B cell (primary cell): ENCODE data around the gene ACSS1. TPM values are rescaled to one million over a fixed set of nuclear protein-coding genes. Genes with fewer than 3 reads are reported as not detected.
"Not testable (repeated sequence)": the region's sequence is repeated elsewhere in the genome, so short reads cannot be mapped to it uniquely, and the experiment has no call there.

Experiments used
- ATAC-seq: fragments of 200-7000 bp; cut with Tn5 transposase; one replicate; pipeline ENCODE4 v1.10.0; 2021; ENCODE audit warnings: low read depth, mild to moderate bottlenecking, moderate number of reproducible peaks, moderate library complexity
- CTCF ChIA-PET: fragments of 350-600 bp; sonication (Branson Sonifier 250); formaldehyde crosslinking; loops from one replicate; lab custom pipeline; 2021; ENCODE audit warnings: antibody characterized with exemption, inconsistent platforms; lab: Charles Lee
- POLR2A ChIA-PET: fragments of 350-600 bp; sonication (Branson Sonifier 250); formaldehyde crosslinking; loops from one replicate; lab custom pipeline; 2021; ENCODE audit warnings: antibody characterized with exemption; lab: Charles Lee
- DNase-seq: peaks from one replicate; pipeline ENCODE4 v3.0.0; 2013
- H2AFZ ChIP-seq: 2 replicates; pipeline ENCODE4 v1.6.1; 2012; ENCODE audit warnings: mild to moderate bottlenecking, low read depth, low read length; ENCODE audit not compliant: insufficient read depth, poor library complexity, severe bottlenecking
- H3K27ac ChIP-seq, 2 donors: 1 replicate in 1 of 2; 2 replicates in 1 of 2; pipeline ENCODE4 v1.5.1; 2012 to 2013; ENCODE audit warnings: low read length in 2 of 2, mild to moderate bottlenecking in 2 of 2, moderate library complexity in 1 of 2
- H3K27me3 ChIP-seq, 4 experiments: fragments of 200-600 bp in 1 of 4; sonication (generic) in 1 of 4; replicated peaks in 1 of 4; 1 replicate in 2 of 4; 2 replicates in 2 of 4; pipeline versions ENCODE4 v1.6.1 to v1.7.0; 2013 to 2016; ENCODE audit warnings: low read length in 3 of 4, mild to moderate bottlenecking in 2 of 4, mixed read lengths in 1 of 4, moderate library complexity in 1 of 4; ENCODE audit not compliant: insufficient read depth in 4 of 4, control insufficient read depth in 3 of 4; ENCODE audit errors: control extremely low read depth in 1 of 4
- H3K36me3 ChIP-seq, 2 experiments: replicated peaks in 1 of 2; 1 replicate in 1 of 2; 2 replicates in 1 of 2; pipeline versions ENCODE4 v1.6.1 to v1.7.1; 2013; ENCODE audit warnings: low read length in 1 of 2; ENCODE audit not compliant: insufficient read depth in 2 of 2, control insufficient read depth in 1 of 2; ENCODE audit errors: control extremely low read depth in 1 of 2, extremely low read depth in 1 of 2
- H3K4me1 ChIP-seq, 2 donors: fragments of 200-600 bp in 1 of 2; sonication (generic) in 1 of 2; 1 replicate in 1 of 2; 2 replicates in 1 of 2; pipeline versions ENCODE4 v1.5.1 to v1.6.1; 2013 to 2017; ENCODE audit warnings: low read length in 2 of 2; ENCODE audit not compliant: control insufficient read depth in 2 of 2, insufficient read depth in 2 of 2
- H3K4me2 ChIP-seq: replicated peaks from 2 replicates; pipeline ENCODE3; 2012; ENCODE audit warnings: mild to moderate bottlenecking, low read depth, low read length; ENCODE audit not compliant: poor library complexity, severe bottlenecking
- H3K4me3 ChIP-seq, 5 experiments: fragments of 200-600 bp in 1 of 5; sonication (generic) in 1 of 5; 1 replicate in 3 of 5; 2 replicates in 2 of 5; pipeline versions ENCODE4 v1.5.1 to v1.7.0; 2011 to 2016; ENCODE audit warnings: low read length in 4 of 5, mild to moderate bottlenecking in 4 of 5, low read depth in 2 of 5, control low read depth in 1 of 5, moderate library complexity in 1 of 5; ENCODE audit not compliant: insufficient read depth in 1 of 5; ENCODE audit errors: control extremely low read depth in 1 of 5, extremely low read depth in 1 of 5
- H3K79me2 ChIP-seq: fragments of 200-600 bp; sonication (generic); one replicate; pipeline ENCODE4 v1.6.0; 2016; ENCODE audit warnings: low read length; ENCODE audit not compliant: control insufficient read depth, insufficient read depth
- H3K9ac ChIP-seq: fragments of 200-600 bp; sonication (generic); 2 replicates; pipeline ENCODE4 v1.6.1; 2017; ENCODE audit warnings: mild to moderate bottlenecking, low read length, moderate library complexity
- H3K9me3 ChIP-seq, 3 donors: one replicate each; pipeline versions ENCODE4 v1.6.1 to v1.7.1; 2013; ENCODE audit warnings: low read length in 2 of 3; ENCODE audit not compliant: control insufficient read depth in 2 of 3, insufficient read depth in 1 of 3; ENCODE audit errors: control extremely low read depth in 1 of 3
- H4K20me1 ChIP-seq: 2 replicates; pipeline ENCODE4 v1.6.0; 2012; ENCODE audit warnings: mild to moderate bottlenecking, low read length; ENCODE audit not compliant: insufficient read depth, control insufficient read depth, poor library complexity, severe bottlenecking
- H3K27ac Mint-ChIP-seq: one replicate; pipeline ENCODE4 v1.8.0; 2021; ENCODE audit warnings: mixed read lengths
- H3K27me3 Mint-ChIP-seq: one replicate; pipeline ENCODE4 v1.8.0; 2021; ENCODE audit warnings: mixed read lengths
- H3K4me1 Mint-ChIP-seq: one replicate; pipeline ENCODE4 v1.8.0; 2021; ENCODE audit warnings: mixed read lengths
- H3K4me3 Mint-ChIP-seq: one replicate; pipeline ENCODE4 v1.8.0; 2021; ENCODE audit warnings: mixed read lengths
- H3K9me3 Mint-ChIP-seq: one replicate; pipeline ENCODE4 v1.8.0; 2022; ENCODE audit warnings: mixed read lengths; ENCODE audit not compliant: insufficient read depth
- EZH2 ChIP-seq: IDR thresholded peaks from 2 replicates; pipeline ENCODE4 v1.6.1; 2012; ENCODE audit warnings: borderline replicate concordance, low read depth, mild to moderate bottlenecking, moderate library complexity, low read length; ENCODE audit not compliant: insufficient read depth, poor library complexity, severe bottlenecking
- WGBS: methylation state at CpG from one replicate; pipeline ENCODE4 v1.1.5; 2013; ENCODE audit warnings: missing lambda C conversion rate; ENCODE audit not compliant: insufficient coverage; 5-methylcytosine and 5-hydroxymethylcytosine counted together
- intact Hi-C: fragments of 100-400 bp; cut with micrococcal nuclease; formaldehyde crosslinking; loops from one replicate; pipeline ENCODE4 v1.10.0; 2022
- polyA plus RNA-seq: library from polyadenylated mRNA; depleted of rRNA; stranded (reverse); fragments of >200 nt; gene quantifications from 2 replicates; pipeline ENCODE4 v1.2.3, GENCODE V29; 2012
- total RNA-seq, 2 donors: library from RNA; stranded (reverse); fragments of 120-200 nt in 1 of 2; gene quantifications; 1 replicate in 1 of 2; 2 replicates in 1 of 2; pipeline versions ENCODE4 v1.2.3 to v1.2.4, GENCODE V29; 2013 to 2022
- TF ChIP-seq, protein P1 (sequence below): fragments of 200-600 bp; IDR thresholded peaks from one replicate; pipeline ENCODE4 v1.8.0; 2022; ENCODE audit warnings: antibody characterized with exemption, mild to moderate bottlenecking

Gene ACSS1
- total and polyA plus RNA-seq, 2 donors (not counting 1 experiment from before 2014, with no cell fraction given): 82.7 to 95.5 TPM

DNA sequence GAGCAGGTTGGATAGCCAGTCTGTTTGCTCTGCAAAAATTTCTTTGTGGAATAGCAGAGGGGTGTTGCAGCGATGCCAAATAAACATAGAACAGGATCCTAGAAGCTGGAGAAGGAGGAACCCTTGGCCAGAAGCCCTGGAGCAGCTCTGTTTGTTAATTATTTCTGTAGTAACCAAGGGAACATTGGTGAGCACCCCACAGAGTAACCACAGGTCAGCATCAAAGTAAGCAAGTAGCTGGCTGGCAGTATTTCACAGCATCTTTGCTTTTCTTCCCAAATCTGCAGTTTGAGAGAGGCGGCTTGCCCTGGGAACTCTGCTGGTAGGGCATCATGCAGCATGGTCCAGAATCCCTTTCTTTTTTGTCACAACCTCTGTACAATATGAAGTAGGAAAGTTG, 52.7 kb downstream of the ACSS1 start:
- Histone ChIP-seq H3K79me2 (no peaks in the 10 kb centered on the region), H4K20me1 (peaks cover 21% of the 10 kb centered on the region), H3K27ac (no peak overlapping the region), H3K36me3 (peaks cover 10 to 60% of the 10 kb centered on the region in 2 experiments), H3K9ac (no peak overlapping the region), H3K4me3 (no peak overlapping the region), H3K4me1 (no peaks in the 10 kb centered on the region), H3K9me3 (no peaks in the 10 kb centered on the region), H3K27me3 (no peaks in the 10 kb centered on the region), H2AFZ (no peak overlapping the region), H3K4me2 (no peak overlapping the region)
- H3K27ac Mint-ChIP-seq: no peak overlapping the region
- H3K27me3 Mint-ChIP-seq: no peaks in the 10 kb centered on the region
- DNase-seq (no peak), ATAC-seq (no peak)
- WGBS: no CpG with 5 or more reads among the region's 2 CpGs
- H3K4me1 Mint-ChIP-seq: no peaks in the 10 kb centered on the region
- intact Hi-C loops: no loop called here
- no peak overlapping the region for H3K4me3 Mint-ChIP-seq
- H3K9me3 Mint-ChIP-seq: no peaks in the 10 kb centered on the region
- no peak for TF ChIP-seq EZH2
- TF ChIP-seq, protein P1, sequence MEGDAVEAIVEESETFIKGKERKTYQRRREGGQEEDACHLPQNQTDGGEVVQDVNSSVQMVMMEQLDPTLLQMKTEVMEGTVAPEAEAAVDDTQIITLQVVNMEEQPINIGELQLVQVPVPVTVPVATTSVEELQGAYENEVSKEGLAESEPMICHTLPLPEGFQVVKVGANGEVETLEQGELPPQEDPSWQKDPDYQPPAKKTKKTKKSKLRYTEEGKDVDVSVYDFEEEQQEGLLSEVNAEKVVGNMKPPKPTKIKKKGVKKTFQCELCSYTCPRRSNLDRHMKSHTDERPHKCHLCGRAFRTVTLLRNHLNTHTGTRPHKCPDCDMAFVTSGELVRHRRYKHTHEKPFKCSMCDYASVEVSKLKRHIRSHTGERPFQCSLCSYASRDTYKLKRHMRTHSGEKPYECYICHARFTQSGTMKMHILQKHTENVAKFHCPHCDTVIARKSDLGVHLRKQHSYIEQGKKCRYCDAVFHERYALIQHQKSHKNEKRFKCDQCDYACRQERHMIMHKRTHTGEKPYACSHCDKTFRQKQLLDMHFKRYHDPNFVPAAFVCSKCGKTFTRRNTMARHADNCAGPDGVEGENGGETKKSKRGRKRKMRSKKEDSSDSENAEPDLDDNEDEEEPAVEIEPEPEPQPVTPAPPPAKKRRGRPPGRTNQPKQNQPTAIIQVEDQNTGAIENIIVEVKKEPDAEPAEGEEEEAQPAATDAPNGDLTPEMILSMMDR: no peak
- ChIA-PET CTCF (interaction anchor here (1.3 to 1.4 kb wide), 2 partner anchors 11 to 28 kb away, joined by 4 read pairs; no protein-coding TSS in a partner anchor), POLR2A (no interaction called here)

- no peaks in the 10 kb centered on the region for H3K9me3 Mint-ChIP-seq
- Histone ChIP-seq H3K4me2 (no peak overlapping the region), H3K9ac (no peak overlapping the region), H3K27ac (no peak overlapping the region), H3K36me3 (peaks cover 10 to 38% of the 10 kb centered on the region in 2 experiments), H3K4me3 (no peak overlapping the region), H3K4me1 (no peaks in the 10 kb centered on the region), H3K9me3 (no peaks in the 10 kb centered on the region), H2AFZ (no peak overlapping the region), H4K20me1 (peaks cover 10% of the 10 kb centered on the region), H3K27me3 (no peaks in the 10 kb centered on the region), H3K79me2 (no peaks in the 10 kb centered on the region)
- no CpG with 5 or more reads among the region's 1 CpG for WGBS
- TF ChIP-seq EZH2: no peak
- TF ChIP-seq, protein P1: no peak
- no peak overlapping the region for H3K27ac Mint-ChIP-seq
- ATAC-seq (no peak), DNase-seq (no peak)
- intact Hi-C loops: no loop called here
- no peaks in the 10 kb centered on the region for H3K4me1 Mint-ChIP-seq
- ChIA-PET CTCF (interaction anchor here (1.6 kb wide), 1 partner anchor 63 kb away, joined by 6 read pairs; no protein-coding TSS in a partner anchor), POLR2A (no interaction called here)
- no peak overlapping the region for H3K4me3 Mint-ChIP-seq
- H3K27me3 Mint-ChIP-seq: no peaks in the 10 kb centered on the region
Observed at GRCh38 chr20:25003002-25003401, 54.9 kb downstream of the ACSS1 start.

GRCh38 chr20:25001323-25001722, 56.6 kb downstream of the ACSS1 start:
- H3K79me2 ChIP-seq, DNase-seq, H3K4me2 ChIP-seq, H3K27me3 ChIP-seq, intact Hi-C loops, H3K4me1 ChIP-seq, H3K27ac ChIP-seq, H3K27me3 Mint-ChIP-seq, H3K9ac ChIP-seq, H3K9me3 ChIP-seq, ATAC-seq, H4K20me1 ChIP-seq, H3K9me3 Mint-ChIP-seq, H2AFZ ChIP-seq, H3K4me3 Mint-ChIP-seq, POLR2A ChIA-PET, H3K4me1 Mint-ChIP-seq, H3K4me3 ChIP-seq, H3K27ac Mint-ChIP-seq: not testable (repeated sequence)
- CTCF ChIA-PET: interaction anchor here (9.8 kb wide), 1 partner anchor 63 kb away, joined by 250 read pairs; no protein-coding TSS in a partner anchor
- peaks cover 8 to 21% of the 10 kb centered on the region in 2 experiments for H3K36me3 ChIP-seq
- 100% methylated on average over 1 of the region's 4 CpGs for WGBS
